HEK293T (cell line): ENCODE data around the gene OPRM1.

Experiments used
- ARNT ChIP-seq: fragments of 450-650 bp; IDR thresholded peaks from 2 replicates; pipeline ENCODE4 v1.6.1; 2017; ENCODE audit warnings: mild to moderate bottlenecking
- BHLHE40 ChIP-seq: fragments of 450-650 bp; IDR thresholded peaks from 2 replicates; pipeline ENCODE4 v1.6.1; 2016; ENCODE audit warnings: mild to moderate bottlenecking, moderate library complexity, borderline replicate concordance
- FOXA1 ChIP-seq: fragments of 450-650 bp; IDR thresholded peaks from 2 replicates; pipeline ENCODE4 v1.6.1; 2016; ENCODE audit warnings: mild to moderate bottlenecking
- FOXK2 ChIP-seq: fragments of 450-650 bp; IDR thresholded peaks from 2 replicates; pipeline ENCODE4 v1.6.1; 2016; ENCODE audit warnings: mild to moderate bottlenecking
- FOXM1 ChIP-seq: fragments of 450-650 bp; IDR thresholded peaks from 2 replicates; pipeline ENCODE4 v1.6.1; 2017; ENCODE audit warnings: mild to moderate bottlenecking, borderline replicate concordance
- HDGF ChIP-seq: fragments of 450-650 bp; IDR thresholded peaks from 2 replicates; pipeline ENCODE4 v1.6.1; 2017; ENCODE audit warnings: antibody characterized with exemption, borderline replicate concordance
- L3MBTL2 ChIP-seq: fragments of 450-650 bp; conservative IDR thresholded peaks from 2 replicates; pipeline ENCODE4 v1.6.1; 2016; ENCODE audit warnings: mild to moderate bottlenecking
- NFRKB ChIP-seq: fragments of 450-650 bp; IDR thresholded peaks from 2 replicates; pipeline ENCODE4 v1.6.1; 2016; ENCODE audit warnings: mild to moderate bottlenecking, moderate library complexity
- PKNOX1 ChIP-seq: fragments of 450-650 bp; IDR thresholded peaks from 2 replicates; pipeline ENCODE4 v1.6.1; 2016
- SUZ12 ChIP-seq: fragments of 450-650 bp; IDR thresholded peaks from 2 replicates; pipeline ENCODE4 v1.6.1; 2016; ENCODE audit warnings: mild to moderate bottlenecking
- TARDBP ChIP-seq: fragments of 450-650 bp; IDR thresholded peaks from 2 replicates; pipeline ENCODE4 v1.6.1; 2016

- TF ChIP-seq FOXA1 (no peak), L3MBTL2 (no peak), NFRKB (no peak), SUZ12 (no peak), BHLHE40 (no peak), PKNOX1 (no peak), FOXM1 (no peak), HDGF (no peak), TARDBP (no peak), FOXK2 (no peak), ARNT (no peak)
Measured at GRCh38 chr6:154012852-154013251, 26.2 kb upstream of the OPRM1 start.
